GM19455 (cell line): ENCODE data around the gene RABL6.
"Not testable (repeated sequence)": the region's sequence is repeated elsewhere in the genome, so short reads cannot be mapped to it uniquely, and the experiment has no call there.

ENCODE experiments used
- ATAC-seq: cut with Tn5 transposase; IDR thresholded peaks from one replicate; pipeline ENCODE4 v1.9.1; 2021; ENCODE audit not compliant: unreplicated experiment

Gene RABL6

DNA sequence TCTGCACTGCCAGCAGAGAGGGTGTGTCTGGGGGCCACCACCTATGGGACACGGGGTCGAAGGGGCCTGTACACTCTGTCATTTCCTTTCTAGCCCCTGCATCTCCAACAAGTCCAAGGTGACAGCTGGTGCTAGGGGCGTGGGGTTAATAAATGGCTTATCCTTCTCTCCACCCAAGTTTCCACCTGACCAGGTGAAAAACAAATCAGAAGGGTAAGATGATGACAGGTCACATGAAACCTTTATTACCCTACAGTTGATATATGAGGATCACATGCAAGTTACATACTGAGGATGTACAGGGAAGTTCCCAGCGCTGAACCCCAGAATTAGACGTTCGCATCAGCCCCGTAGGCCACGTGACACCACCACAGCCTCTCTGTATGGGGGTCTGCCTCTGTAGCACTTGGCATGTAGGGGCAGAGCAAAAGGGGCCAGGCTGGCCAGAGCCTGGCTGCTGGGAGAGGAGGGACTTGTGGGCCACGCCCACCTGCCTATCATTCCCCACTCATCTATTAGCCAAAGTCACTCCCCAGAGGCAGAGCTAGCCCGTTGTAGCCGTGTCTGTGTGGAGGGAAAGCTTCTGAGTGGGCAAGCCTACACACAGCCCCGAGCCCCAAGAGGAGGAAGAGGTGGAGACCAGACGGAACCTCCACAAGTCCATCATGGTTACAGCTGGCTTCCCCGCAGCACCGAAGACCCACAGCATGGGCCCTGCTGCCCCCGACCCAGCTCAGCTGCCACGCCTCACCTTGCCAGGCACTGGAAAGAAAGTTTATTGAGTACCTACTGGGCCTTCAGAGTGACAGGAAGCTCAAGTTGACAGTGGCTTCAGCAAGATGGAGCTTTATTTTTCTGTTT, 14.4 kb upstream of the RABL6 start:
- no peak for ATAC-seq

DNA sequence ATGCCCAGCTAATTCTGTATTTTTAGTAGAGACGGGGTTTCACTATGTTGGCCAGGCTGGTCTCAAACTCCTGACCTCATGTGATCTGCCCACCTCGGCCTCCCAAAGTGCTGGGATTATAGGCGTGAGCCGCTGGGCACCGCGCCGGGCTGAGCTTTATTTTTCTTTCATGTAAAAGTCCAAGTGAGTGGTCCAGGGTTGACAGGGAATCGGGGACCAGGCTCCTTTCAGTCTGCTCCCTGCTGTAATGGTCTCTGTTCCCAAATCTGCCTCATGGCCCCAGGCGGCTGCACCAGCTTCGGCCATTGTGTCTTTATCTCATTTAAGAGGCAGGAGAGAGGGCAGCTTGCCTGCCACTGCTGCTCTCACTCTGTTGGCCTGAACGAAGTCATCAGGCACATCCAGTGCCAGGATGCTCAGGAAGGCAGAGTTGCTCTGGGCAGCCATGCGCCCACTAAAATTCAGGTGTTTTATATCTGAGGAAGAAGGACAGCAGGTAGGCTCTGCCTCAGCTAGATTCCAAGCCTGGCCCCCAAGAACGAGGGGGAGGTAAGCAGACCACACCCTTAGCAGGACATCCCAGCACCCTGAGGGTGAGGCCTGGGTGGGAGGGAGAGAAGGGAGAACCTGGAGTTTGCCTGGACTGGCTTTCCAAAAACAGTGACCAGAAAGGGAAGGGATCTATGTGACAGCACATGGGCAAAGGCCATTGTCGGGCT, 13.3 kb upstream of the RABL6 start:
- ATAC-seq, result no peak

DNA sequence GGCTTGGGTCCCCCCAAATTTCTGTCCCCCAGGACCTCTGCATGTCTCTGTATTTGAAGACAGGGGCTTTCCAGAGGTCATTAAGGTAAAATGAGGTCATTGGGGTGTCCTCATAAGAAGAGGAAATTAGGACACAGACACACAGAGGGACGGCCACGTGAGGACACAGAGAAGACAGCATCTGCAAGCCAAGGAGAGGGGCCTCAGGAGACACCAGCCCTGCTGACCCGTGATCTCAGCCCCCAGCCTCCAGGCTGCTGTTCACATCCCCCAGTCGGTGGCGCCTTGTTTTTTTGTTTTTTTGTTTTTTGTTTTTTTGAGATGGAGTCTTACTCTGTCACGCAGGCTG, 12.8 kb upstream of the RABL6 start:
- no peak for ATAC-seq

DNA sequence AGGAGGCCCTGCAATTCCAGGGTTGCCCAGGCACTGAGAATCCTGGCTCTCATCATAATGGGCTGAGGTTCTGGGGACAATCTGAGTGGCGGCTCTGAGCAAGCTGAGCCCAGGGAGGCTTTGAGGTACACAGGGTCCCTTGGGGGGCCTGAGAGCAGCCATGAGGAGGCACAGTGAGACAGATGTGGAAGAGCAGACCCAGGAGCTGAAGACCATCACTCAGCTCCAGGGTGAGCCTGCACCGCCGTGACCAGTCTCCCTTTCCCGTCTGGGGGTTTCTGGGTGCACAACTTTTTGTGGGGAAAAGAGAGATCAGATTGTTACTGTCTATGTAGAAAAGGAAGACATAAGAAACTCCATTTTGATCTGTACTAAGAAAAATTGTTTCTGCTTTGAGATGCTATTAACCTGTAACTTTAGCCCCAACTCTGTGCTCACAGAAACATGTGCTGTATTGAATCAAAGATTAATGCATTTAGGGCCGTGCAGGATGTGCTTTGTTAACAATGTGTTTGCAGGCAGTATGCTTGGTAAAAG, 11.4 kb upstream of the RABL6 start, which contains the start of gene CCDC183:
Gene CCDC183 (plus strand): TSS at position 101 of the 537 bp plus-strand sequence. CDS start 60 bp downstream, at position 161.
- ATAC-seq, result no peak

DNA sequence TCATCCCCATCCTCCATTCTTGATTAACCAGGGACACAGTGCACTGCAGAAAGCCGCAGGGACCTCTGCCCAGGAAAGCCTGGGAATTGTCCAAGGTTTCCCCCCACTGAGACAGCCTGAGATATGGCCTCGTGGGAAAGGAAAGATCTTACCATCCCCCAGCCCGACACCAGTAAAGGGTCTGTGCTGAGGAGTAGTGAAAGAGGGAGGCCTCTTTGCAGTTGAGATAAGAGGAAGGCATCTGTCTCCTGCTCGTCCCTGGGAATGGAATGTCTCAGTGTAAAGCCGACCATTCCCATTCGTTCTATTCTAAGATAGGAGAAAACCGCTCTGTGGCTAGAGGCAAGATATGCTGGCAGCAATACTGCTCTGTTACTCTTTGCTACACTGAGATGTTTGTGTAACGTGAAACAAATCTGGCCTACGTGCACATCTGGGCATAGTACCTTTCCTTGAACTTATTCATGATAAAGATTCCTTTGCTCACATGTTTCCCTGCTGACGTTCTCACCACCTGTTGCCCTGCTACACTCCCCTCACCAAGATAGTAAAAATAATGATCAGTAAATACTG, 10.9 kb upstream of the RABL6 start:
- ATAC-seq, result not testable (repeated sequence)

DNA sequence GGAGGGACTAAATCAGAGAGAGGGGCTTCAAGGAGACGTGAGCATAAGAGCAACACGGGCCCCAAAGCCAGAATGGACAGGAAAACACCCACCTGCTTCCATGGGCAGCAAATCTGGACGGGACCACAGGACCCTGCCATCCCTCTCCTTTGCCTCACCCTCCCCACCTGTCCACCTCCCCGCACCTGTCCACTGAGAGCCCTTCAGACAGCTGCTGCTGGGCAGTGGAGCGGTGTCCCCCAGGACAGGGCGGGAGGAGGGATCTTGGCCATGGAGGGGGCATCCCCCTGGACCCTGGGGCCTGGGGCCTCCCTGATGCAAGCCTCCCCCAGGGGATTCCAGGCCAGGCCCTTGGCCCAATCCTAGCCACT, 9.1 kb upstream of the RABL6 start:
- no peak for ATAC-seq

DNA sequence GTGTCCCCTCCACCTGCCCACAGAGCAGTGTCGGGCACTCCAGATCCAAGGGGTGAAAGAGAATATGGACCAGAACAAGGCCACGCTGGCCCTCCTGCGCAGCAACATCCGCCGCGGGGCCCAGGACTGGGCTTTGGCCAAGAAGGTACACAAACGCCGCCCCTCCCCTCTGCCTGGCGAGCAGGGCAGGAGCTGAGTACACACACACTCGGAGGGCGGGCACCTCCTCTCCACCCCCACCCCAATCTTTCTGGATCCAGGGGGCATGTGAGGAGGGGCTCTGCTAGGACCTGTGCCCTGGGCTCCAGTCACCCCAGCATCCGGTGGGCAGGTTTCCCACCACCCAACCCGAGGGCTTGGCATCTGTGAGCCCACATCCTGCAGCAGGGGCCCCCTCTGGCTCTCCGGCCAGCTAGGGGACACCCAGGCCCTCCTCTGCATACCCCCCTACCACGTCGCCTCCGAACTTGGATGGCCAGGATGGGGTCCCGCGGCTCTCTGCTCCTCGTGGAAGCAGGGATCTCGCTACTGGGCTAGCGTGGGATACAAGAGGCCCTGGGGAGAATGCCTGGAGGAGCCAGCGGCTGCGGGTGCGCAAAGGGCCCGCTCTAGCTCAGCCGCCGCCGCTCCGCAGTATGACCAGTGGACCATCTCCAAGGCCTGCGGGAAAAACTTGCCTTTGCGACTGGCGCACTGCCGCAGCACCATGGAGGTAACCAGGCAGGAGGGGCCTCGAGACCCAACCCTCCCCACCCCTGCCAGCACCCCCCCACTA, 8.5 kb upstream of the RABL6 start:
- no peak for ATAC-seq

DNA sequence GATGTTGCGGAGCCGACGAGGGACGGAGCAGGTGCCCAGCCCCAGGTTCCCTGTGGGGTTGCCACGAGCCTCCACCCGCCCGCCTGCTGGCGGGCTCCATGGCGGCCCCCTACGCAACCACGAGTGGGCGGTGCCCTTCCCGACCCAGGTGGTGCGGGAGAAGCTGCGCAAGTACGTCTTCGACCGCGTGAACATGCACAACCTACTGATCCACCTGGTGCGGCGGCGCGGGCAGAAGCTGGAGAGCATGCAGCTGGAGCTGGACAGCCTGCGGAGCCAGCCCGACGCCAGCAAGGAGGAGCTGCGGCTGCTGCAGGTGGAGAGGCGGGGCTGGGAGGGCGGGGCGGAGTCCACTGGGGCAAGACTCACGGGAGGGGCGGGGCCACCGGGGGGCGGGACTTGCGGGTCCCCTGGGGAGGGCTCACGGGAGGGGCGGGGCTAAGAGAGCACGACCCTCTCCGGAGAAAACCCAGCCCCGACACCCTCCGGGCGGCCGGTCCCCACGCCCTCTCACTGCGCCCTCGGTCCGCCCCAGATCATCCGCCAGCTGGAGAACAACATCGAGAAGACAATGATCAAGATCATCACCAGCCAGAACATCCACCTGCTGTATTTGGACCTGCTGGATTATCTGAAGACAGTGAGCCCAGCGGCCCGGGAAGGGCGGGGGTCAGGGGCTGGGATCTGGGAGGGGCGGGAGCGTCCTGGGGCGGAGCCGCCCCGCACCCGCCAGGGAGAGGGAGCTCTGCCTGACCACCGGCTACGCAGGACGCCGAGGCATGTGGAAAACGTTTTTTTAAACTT, 7.7 kb upstream of the RABL6 start:
- ATAC-seq, result no peak

DNA sequence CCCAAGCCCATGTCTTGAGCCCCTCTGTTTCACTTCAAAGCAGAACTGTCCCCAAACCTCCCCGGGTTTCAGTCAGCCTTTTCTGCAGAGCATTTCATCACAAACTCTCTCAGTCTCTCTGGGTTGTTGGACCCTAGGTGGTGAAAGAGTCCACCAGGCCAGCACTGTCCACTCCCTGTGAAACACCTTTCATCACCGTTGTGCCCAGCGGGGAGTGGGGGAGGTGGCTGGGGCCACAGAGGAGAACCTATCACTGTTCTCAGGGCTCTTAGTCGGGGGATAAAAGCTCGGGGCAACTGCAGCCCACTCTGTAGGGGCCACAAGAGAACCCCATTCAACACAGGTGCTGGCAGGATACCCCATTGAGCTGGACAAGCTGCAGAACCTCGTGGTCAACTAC, 5.4 kb upstream of the RABL6 start:
- ATAC-seq, result no peak

DNA sequence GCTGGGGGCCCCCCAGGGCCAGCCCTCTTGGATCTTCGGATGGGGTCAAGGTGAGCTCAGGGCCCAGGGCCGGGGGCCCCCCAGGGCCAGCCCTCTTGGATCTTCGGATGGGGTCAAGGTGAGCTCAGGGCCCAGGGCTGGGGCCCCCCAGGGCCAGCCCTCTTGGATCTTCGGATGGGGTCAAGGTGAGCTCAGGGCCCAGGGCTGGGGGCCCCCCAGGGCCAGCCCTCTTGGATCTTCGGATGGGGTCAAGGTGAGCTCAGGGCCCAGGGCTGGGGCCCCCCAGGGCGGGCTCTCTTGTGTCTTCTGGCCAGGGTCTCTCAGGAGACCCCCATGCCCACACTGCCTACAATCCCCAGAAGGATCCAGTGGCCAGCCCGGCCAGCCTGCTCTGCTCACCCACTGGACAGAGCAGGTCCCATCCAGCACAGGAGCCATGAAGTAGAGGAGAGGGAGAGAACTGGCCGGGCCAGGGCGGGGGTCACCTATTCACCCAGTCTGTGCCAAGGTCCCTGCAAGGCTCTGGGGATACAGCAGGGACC, 4.7 kb upstream of the RABL6 start:
- ATAC-seq, result not testable (repeated sequence)

DNA sequence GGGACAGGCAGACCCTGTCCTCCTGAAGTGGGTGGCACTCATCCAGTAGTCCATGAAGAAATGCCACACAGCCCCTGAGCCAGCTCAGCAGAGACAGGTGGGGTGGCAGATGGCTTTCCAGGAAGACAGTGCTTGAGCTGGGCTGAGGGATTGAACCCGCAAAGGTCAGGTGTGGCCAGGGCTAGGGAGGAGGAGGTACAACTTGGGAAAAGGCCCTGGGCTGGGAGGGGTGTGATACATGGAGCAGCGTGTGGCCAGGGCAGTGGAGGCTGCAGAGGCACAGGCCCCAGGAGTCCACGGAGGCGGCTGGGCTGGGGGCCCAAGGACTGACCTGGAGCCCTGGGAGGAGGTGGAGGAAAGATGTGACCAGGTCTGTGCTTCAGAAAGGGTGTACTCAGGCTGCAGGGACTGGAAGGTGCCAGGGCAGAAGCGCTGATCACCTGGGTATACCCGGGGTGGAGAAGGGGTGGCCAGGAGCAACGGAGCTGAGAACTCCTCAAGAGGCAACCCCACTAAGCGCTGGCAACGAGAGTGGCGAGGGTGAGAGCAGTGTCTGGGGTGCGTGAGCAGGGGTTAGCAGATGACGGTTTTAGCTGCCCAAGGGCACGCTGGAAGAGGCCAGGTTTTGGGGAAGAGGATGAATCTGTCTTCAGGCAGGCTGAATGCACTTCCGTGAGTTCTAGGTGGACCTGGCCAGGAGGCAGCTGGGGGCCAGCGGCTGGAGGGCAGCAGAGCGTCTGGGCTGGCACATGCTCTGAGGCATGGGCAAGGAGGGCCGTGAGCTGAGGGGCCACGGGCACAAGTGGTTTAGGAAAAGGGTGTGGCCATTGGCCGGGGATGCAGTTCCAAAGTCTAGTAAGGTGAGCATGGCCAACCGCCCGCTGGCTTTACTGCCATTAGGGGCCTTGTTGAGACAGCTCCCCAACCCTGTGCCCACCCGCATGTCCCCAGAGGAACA, 3.9 kb upstream of the RABL6 start:
- no peak for ATAC-seq

DNA sequence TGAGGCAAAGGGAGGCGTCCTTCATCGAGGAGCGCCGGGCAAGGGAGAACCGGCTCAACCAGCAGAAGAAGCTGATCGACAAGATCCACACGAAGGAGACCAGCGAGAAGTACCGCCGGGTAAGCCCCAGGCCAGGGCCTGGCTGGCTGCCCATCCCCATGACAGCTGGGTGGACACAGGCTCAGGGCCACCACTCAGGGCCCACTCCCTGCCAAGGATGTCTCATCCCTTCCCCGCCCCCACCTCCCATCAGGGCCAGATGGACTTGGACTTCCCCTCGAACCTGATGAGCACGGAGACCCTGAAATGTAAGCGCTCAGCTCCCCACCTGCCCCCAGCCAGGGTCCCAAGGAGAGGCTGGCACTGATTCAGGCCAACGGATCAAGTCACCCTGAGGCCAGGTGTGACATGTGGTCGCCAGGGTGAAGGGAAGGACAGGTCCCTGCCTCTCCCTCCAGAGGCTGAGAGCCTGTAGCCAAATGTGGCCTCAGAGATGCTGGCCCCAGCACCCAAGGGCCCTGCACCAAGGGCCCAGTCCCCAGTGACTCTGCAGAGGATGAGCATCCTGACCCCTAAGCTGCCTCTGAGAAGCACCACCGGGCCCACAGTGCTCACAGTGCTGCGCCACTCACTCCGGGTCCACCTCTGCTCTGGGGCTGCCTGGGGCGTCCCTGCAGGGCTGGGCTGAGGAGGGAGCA, 3.1 kb upstream of the RABL6 start:
- ATAC-seq, result no peak

DNA sequence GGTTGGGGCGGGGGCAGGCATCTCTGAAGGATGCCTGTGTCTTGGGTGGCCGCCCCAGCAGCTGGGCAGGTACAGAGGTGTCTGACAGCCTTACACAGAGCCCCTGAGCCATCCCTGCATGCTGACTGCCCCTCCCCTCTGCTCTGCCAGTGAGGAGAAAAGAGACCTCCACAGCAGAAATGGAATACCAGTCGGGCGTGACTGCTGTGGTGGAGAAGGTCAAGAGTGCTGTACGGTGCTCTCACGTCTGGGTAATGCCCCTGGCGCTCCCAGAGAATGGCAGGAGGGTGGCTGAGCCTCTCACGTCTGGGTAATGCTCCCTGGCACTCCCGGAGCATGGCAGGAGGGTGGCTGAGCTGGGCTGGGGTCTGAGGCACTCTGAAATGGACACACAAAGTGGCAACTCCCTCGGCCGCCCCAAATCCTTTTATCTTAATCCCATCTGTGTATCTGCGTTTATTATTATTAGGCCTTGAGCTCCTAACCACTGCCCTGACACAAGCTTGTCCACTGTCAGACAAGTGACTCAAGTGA, 2.5 kb upstream of the RABL6 start:
- ATAC-seq, result no peak

DNA sequence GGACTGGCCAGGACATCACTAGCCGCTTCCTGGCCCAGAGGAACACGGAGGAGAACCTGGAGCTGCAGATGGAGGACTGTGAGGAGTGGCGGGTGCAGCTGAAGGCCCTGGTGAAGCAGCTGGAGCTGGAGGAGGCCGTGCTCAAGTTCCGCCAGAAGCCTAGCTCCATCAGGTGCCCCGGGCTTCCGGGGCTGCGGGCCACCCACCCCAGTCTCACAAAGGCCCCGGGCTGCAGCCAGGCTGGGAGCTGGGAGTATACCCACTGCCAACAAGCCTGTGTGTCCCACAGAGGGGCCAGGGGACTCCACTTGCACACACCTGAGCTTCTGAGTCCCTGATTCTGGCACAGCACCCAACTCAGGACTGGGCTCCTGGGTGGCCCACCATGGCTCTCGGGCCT, 1.7 kb upstream of the RABL6 start:
- ATAC-seq, result no peak

DNA sequence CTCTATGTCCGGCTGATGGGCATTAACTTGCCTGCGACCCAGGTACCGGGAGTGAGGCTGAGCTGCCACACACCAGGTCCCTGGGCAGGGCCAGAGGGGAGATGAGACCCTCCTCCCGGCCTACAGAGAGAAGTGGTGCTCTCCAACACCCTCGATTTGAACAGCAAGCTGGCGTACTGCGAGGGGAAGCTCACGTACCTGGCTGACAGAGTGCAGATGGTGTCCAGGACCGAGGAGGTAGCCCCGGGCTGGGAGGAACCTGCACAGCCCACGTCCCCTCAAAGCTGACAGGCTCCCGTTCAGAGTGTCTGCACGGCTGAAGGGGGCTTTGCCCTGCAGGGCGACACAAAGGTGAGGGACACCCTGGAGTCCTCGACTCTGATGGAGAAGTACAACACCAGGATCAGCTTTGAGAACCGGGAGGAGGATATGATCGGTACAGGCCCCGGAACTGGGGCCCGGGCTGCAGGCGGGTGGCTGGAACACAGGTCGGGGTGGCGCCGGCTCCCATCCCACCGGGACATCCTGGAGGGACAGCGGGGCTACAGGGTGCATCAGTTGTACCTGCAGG, 1.0 kb upstream of the RABL6 start:
- ATAC-seq, result no peak

DNA sequence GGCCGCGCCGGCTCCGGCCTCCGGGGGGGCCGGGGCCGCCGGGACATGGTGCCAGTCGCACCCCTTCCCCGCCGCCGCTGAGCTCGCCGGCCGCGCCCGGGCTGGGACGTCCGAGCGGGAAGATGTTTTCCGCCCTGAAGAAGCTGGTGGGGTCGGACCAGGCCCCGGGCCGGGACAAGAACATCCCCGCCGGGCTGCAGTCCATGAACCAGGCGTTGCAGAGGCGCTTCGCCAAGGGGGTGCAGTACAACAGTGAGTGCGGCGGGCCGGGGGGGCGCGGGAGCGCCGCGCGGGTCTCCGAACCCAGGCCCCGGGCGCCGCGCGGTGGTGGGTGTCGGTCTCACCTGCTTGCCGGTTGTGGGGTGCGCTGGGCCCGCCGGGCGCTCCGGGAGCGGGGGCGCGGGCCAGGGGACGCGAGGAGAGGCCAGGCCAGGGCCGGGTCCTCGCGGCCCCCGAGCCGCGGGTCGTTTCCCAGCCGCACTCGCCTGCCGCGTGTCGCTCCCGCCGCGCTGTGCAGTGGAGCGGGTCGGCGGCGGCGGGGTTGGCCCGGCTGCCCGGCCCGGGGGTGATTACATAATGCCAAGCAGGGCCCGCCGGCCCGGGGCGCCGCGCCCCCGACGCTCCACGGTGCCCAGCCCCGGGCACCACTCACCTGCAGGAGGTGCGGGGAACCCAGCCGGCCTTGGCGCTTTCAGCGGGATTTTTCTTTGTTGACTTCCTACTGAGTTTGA, 492 bp downstream of the RABL6 start:
- ATAC-seq, result peak; percentile 36

DNA sequence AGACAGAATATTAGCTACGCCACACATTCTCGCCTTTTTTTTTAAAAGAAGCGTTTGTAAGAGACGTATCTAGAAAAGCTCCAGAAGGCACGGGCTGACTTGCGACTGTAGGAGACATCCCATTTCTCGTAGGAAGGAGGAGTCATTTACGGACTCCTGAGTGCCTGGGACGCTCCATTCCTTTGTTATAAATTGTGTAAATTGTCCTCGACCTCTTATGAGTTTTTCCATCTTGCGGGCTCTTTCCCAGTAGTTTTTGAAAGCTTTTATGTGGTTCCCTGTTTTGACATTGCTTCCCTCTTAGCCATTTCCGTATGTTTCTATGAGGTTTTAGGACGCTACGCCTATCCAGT, 1.0 kb downstream of the RABL6 start:
- ATAC-seq, result no peak
